ENCODE data around the gene INTS1.

- TF ChIP-seq CTCF (IDR thresholded peaks at IDR 0.05; ENCODE audit: poor library complexity, severe bottlenecking) = no peak
- no peak for TF ChIP-seq POLR2AphosphoS5 (IDR thresholded peaks at IDR 0.05)
- TF ChIP-seq EP300 (conservative IDR thresholded peaks at IDR 0.05; ENCODE audit: poor library complexity, severe bottlenecking) = no peak
- no peak for TF ChIP-seq SMC3 (conservative IDR thresholded peaks at IDR 0.05; ENCODE audit: poor library complexity)
- no peak for TF ChIP-seq REST (IDR thresholded peaks at IDR 0.05; ENCODE audit: borderline replicate concordance)
- no peak for TF ChIP-seq EZH2 (IDR thresholded peaks at IDR 0.05; ENCODE audit: borderline replicate concordance, insufficient read depth, low read length, poor library complexity, severe bottlenecking)
- TF ChIP-seq RAD21 (conservative IDR thresholded peaks at IDR 0.05) = no peak
- TF ChIP-seq TAF1 (IDR thresholded peaks at IDR 0.05; ENCODE audit: low read depth) = no peak
- TF ChIP-seq MXI1 (conservative IDR thresholded peaks at IDR 0.05; ENCODE audit: poor library complexity, severe bottlenecking) = no peak
These were observed 32.8 kb upstream of the INTS1 start for GRCh38 chr7:1536743-1537534.
